ENCODE measurements around the gene FILIP1.

FILIP1 gene

DNA sequence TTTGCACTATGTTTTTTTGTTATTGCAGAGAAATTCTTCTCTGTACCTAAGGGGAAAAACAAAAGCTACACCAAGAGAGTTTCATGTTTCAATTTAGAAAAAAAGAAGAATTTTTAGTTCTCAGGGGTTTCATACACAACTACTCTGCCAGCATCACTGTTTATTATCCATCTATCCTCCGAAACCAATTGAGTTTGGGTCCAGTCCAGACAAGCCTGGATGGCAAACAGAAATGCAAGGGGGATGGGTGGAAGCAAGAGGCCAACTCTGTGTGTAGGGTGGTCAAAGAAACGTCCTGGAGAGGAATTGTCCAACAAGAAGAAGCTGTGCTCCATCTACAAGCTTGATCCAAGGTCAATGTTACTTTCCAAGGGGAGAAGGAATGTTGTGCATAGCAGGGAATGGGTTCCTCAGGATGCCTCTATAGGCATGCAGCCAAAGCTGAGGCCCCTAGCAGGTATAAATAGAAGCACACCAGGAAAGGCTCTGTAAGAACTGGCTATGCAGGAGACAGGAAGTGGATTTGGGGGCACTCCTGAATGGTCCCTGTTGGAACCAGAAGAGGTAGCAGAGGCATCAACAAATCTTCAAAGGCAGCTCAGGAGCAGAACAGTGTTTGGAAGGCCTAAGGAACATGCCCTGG lies 64.4 kb downstream of the FILIP1 start:
- TF ChIP-seq, protein P1, sequence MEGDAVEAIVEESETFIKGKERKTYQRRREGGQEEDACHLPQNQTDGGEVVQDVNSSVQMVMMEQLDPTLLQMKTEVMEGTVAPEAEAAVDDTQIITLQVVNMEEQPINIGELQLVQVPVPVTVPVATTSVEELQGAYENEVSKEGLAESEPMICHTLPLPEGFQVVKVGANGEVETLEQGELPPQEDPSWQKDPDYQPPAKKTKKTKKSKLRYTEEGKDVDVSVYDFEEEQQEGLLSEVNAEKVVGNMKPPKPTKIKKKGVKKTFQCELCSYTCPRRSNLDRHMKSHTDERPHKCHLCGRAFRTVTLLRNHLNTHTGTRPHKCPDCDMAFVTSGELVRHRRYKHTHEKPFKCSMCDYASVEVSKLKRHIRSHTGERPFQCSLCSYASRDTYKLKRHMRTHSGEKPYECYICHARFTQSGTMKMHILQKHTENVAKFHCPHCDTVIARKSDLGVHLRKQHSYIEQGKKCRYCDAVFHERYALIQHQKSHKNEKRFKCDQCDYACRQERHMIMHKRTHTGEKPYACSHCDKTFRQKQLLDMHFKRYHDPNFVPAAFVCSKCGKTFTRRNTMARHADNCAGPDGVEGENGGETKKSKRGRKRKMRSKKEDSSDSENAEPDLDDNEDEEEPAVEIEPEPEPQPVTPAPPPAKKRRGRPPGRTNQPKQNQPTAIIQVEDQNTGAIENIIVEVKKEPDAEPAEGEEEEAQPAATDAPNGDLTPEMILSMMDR (conservative IDR thresholded peaks at IDR 0.05), result no peak

DNA sequence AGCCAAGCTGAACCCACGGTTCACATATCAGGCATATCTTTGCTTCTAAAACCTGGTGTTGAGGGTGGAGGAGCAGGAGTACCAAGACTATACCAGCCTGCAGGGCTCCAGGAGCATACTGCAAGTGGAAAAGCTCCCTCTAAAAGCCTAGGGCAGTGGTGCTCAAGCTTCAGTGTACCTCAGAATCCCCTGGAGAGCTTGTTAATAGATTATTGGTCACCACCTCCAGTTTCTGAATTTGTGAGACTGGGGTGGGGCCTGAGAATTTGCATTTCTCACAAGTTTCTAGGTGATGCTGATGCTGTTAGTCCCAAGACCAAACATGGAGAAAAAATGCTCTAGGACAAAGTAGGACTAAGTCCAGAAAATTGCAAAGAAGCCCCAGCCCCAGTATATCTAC lies 65.4 kb downstream of the FILIP1 start:
- TF ChIP-seq, protein P1 (conservative IDR thresholded peaks at IDR 0.05), result no peak
- H3K27ac ChIP-seq, result no peak overlapping the region

More for the DNA sequence above, 64.4 kb downstream of the FILIP1 start:
- no peak overlapping the region for H3K27ac ChIP-seq

GRCh38 chr6:75427329-75427728 lies 66.3 kb downstream of the FILIP1 start:
- TF ChIP-seq, protein P1 (conservative IDR thresholded peaks at IDR 0.05), result no peak
- no peak overlapping the region for H3K27ac ChIP-seq

DNA sequence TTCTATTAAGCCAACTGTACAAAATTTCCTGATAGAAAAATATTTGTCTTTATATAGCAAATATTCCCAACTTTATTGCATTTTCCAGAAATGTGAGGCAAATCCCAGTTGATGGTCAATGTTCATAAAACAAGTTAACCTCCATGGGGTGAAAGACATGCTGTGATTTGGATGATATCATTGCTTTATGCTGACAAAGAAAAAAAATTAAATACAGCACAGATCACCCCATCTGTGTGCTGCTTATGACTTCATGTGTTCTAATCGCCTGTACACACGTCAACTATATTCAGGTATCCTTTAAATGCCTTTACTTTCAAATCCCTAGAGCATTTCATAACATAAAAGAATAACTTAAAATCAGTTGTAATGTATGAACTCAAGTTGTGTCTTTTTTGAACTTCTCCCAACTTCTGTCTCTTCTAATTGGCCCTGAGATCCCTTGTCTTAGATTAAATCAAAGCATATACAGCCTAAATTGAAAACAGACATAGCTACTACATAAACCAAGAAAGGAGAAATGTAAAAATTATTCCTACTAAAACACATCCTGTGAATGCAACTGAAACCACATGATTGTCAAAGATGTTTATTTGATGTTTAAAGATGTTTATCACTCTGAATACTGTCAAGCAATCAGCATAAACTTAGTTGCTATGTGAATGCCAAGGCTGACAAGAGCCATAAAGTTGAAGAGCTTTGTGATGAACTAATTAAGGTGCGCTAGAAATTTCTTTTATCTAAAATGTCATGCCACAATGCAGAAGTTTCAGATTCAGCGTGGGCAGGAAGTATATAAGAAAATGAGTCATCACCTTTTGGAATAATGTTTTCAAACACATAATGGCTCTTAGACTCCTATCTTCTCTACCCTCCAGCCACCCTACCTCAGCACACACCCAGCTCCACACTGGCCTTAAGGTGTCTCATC lies 68.7 kb downstream of the FILIP1 start:
- no peak overlapping the region for H3K27ac ChIP-seq
- TF ChIP-seq, protein P1 (conservative IDR thresholded peaks at IDR 0.05), result no peak

DNA sequence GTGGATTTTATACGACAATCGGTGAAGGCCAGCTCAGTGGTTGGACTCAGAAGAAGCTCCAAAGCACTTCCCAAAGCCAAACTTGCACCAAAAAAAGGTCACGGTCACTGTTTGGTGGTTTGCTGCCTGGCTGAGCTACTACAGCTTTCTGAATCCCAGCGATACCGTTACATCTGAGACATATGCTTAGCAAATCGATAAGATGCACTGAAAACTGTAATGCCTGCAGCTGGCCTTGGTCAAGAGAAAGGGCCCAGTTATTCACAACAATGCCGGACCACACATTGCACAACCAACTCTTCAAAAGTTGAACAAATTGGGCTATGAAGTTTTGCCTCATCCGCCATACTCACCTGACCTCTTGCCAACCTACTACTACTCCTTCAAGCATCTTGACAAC lies 70.2 kb downstream of the FILIP1 start:
- TF ChIP-seq, protein P1 (conservative IDR thresholded peaks at IDR 0.05), result no peak
- H3K27ac ChIP-seq, result no peak overlapping the region

DNA sequence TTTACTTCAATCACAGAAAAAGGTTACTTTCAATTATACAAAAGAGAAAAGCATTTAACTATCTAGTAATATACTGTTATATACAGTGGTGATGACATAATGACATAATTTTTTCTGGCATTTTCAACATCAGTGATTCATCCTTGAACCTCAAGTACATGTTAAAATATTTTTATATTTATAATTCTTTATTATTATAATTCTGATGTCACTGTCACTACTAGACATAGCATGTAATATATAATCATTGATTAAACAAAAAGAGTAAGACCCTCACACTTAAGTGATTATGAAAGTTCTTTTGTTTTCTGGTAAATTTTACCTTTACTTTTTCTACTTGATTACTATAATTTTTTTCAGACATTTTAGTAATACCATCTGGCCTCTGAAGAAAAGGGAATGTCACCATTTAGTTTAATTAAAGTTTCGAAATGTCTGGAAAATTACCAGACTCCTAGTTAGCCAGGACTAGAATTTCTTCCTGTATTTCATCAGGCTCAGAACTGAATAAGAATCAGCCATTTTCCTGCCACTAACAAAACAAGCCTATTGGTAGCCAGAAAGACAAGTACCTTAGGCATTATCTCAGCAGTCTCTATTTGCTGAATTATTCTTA lies 71.5 kb downstream of the FILIP1 start:
- H3K27ac ChIP-seq, result no peak overlapping the region
- TF ChIP-seq, protein P1 (conservative IDR thresholded peaks at IDR 0.05), result no peak

All from VCaP (cell line).